Urothelium cell line (cell line): Measurements from ENCODE around the gene ALK.

Experiments
- DNase-seq: peaks from one replicate; pipeline ENCODE4 v3.0.0; 2011; ENCODE audit warnings: low spot score, mixed read lengths
- FAIRE-seq: peaks from 2 replicates; lab custom pipeline; 2011; peaks lifted over from hg19 to GRCh38; lab: Jason Lieb, UNC

Gene ALK

GRCh38 chr2:29559578-29559977 is 361.8 kb downstream of the ALK start:
- no peak for FAIRE-seq
- no peak for DNase-seq

GRCh38 chr2:29558097-29558496 is 363.3 kb downstream of the ALK start:
- FAIRE-seq, result no peak
- no peak for DNase-seq

GRCh38 chr2:29557268-29557667 is 364.1 kb downstream of the ALK start:
- no peak for DNase-seq
- no peak for FAIRE-seq

GRCh38 chr2:29549069-29549380 is 372.4 kb downstream of the ALK start:
- no peak for DNase-seq
- FAIRE-seq, result no peak

GRCh38 chr2:29544917-29545316 is 376.5 kb downstream of the ALK start:
- no peak for FAIRE-seq
- DNase-seq, result no peak

GRCh38 chr2:29544031-29544430 is 377.4 kb downstream of the ALK start:
- DNase-seq, result no peak
- FAIRE-seq, result no peak

- FAIRE-seq, result no peak
Observed at GRCh38 chr2:29535188-29535587, 386.2 kb downstream of the ALK start.

GRCh38 chr2:29532436-29532835 is 388.9 kb downstream of the ALK start:
- DNase-seq (no peak), FAIRE-seq (no peak)

More at GRCh38 chr2:29535188-29535587, 386.2 kb downstream of the ALK start:
- no peak for DNase-seq

- no peak for FAIRE-seq
- no peak for DNase-seq
Observed at GRCh38 chr2:29531626-29532025, 389.8 kb downstream of the ALK start.

- FAIRE-seq (no peak), DNase-seq (no peak)
Observed at GRCh38 chr2:29530281-29530680, 391.1 kb downstream of the ALK start.

GRCh38 chr2:29528891-29529520 is 392.4 kb downstream of the ALK start:
- DNase-seq (peak; percentile 62), FAIRE-seq (peak; percentile 87)

- DNase-seq (no peak), FAIRE-seq (peak; percentile 92)
Observed at GRCh38 chr2:29528371-29528770, 393.0 kb downstream of the ALK start.

GRCh38 chr2:29527947-29528346 is 393.4 kb downstream of the ALK start:
- DNase-seq (no peak), FAIRE-seq (no peak)

- DNase-seq (no peak), FAIRE-seq (no peak)
Observed at GRCh38 chr2:29526587-29527586, 394.5 kb downstream of the ALK start.

- FAIRE-seq (no peak), DNase-seq (no peak)
Observed at GRCh38 chr2:29525921-29526320, 395.5 kb downstream of the ALK start.

GRCh38 chr2:29524652-29525051 is 396.7 kb downstream of the ALK start:
- no peak for DNase-seq
- peak; percentile 95 for FAIRE-seq

GRCh38 chr2:29522951-29523669 is 398.3 kb downstream of the ALK start:
- FAIRE-seq, result peak; percentile 91
- peak; percentile 27 for DNase-seq

GRCh38 chr2:29520001-29520400 is 401.4 kb downstream of the ALK start:
- no peak for FAIRE-seq
- no peak for DNase-seq

GRCh38 chr2:29519338-29519925 is 402.0 kb downstream of the ALK start:
- no peak for DNase-seq
- no peak for FAIRE-seq

GRCh38 chr2:29518646-29519337 is 402.6 kb downstream of the ALK start:
- DNase-seq (no peak), FAIRE-seq (no peak)

- FAIRE-seq, result no peak
- DNase-seq, result no peak
Observed at GRCh38 chr2:29518010-29518409, 403.4 kb downstream of the ALK start.
